HUES6 (cell line): ENCODE measurements around the gene C3.
"Not testable (repeated sequence)": the region's sequence is repeated elsewhere in the genome, so short reads cannot be mapped to it uniquely, and the experiment has no call there.

Source experiments
- H3K27ac ChIP-seq: 2 replicates; pipeline ENCODE4 v1.7.0; 2013; ENCODE audit warnings: low read depth, mild to moderate bottlenecking, low read length, inconsistent platforms
- H3K27me3 ChIP-seq: 2 replicates; pipeline ENCODE4 v1.6.1; 2013; ENCODE audit warnings: low read length; ENCODE audit not compliant: control insufficient read depth, insufficient read depth
- H3K36me3 ChIP-seq: 2 replicates; pipeline ENCODE4 v1.6.1; 2013; ENCODE audit warnings: low read length; ENCODE audit not compliant: control insufficient read depth, insufficient read depth
- H3K4me1 ChIP-seq: 2 replicates; pipeline ENCODE4 v1.6.1; 2013; ENCODE audit warnings: low read length; ENCODE audit not compliant: control insufficient read depth, insufficient read depth
- H3K4me3 ChIP-seq: 2 replicates; pipeline ENCODE4 v1.5.1; 2013; ENCODE audit warnings: low read depth, low read length
- H3K9ac ChIP-seq: one replicate; pipeline ENCODE4 v1.6.1; 2013; ENCODE audit warnings: mild to moderate bottlenecking, low read length
- H3K9me3 ChIP-seq: 2 replicates; pipeline ENCODE4 v1.6.1; 2013; ENCODE audit warnings: low read depth, low read length; ENCODE audit not compliant: control insufficient read depth, insufficient read depth

C3 gene

DNA sequence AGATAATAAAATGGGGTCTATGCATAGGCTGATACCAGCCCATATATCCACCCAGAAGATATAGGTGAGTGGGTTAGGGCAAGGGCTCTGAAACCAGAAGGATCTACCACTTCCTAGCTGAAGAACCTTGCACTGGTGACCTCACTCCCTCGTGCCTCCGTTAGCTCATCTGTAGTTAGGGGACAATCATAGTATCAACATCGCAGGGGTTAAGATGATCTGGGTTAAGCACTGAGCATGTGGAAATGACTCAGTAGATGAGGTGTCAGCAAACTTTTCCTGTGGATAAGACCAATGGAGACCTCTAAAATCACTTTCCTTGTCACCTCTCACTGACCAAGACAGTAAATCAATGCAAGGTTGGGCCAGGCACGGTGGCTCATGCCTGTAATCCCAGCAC lies 81.0 kb downstream of the C3 start:
- no peak overlapping the region for H3K27ac ChIP-seq
- no peaks in the 10 kb centered on the region for H3K36me3 ChIP-seq
- H3K27me3 ChIP-seq: no peaks in the 10 kb centered on the region
- H3K9me3 ChIP-seq: no peaks in the 10 kb centered on the region
- no peak overlapping the region for H3K4me3 ChIP-seq
- no peak overlapping the region for H3K9ac ChIP-seq
- no peaks in the 10 kb centered on the region for H3K4me1 ChIP-seq

DNA sequence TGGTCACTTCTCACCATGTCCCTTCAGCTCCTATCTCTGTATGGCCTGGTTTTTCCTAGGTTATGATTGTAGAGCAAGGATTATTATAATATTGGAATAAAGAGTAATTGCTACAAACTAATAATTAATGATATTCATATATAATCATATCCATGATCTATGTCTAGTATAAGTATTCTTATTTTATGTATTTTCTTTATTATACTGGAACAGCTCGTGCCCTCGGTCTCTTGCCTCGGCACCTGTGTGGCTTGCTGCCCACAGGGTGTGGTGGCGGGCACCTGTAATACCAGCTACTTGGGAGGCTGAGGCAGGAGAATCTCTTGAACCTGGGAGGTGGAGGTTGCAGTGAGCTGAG lies 87.0 kb downstream of the C3 start:
- H3K36me3 ChIP-seq, H3K4me3 ChIP-seq, H3K27me3 ChIP-seq, H3K9me3 ChIP-seq, H3K27ac ChIP-seq, H3K4me1 ChIP-seq, H3K9ac ChIP-seq: not testable (repeated sequence)

DNA sequence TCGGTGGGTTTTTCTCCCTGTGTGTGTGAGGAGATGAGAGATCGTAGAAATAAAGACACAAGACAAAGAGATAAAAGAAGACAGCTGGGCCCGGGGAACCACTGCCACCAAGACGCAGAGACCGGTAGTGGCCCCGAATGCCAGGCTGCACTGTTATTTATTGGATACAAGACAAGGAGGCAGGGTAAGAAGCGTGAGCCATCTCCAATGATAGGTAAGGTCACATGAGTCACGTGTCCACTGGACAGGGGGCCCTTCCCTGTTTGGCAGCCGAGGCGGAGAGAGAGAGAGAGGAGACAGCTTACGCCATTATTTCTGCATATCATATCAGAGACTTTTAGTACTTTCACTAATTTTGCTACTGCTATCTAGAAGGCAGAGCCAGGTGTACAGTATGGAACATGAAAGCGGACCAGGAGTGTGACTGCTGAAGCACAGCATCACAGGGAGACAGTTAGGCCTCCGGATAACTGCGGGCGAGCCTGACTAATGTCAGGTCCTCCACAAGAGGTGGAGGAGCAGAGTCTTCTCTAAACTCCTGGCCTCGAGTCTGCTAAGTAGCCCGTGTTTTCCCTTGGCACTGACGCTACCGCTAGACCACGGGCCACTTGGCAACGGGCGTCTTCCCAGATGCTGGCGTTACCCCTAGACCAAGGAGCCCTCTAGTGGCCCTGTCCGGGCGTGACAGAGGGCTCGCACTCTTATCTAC lies 87.5 kb downstream of the C3 start:
- not testable (repeated sequence) for H3K4me3 ChIP-seq, H3K27ac ChIP-seq, H3K9me3 ChIP-seq, H3K9ac ChIP-seq, H3K27me3 ChIP-seq, H3K4me1 ChIP-seq, H3K36me3 ChIP-seq

DNA sequence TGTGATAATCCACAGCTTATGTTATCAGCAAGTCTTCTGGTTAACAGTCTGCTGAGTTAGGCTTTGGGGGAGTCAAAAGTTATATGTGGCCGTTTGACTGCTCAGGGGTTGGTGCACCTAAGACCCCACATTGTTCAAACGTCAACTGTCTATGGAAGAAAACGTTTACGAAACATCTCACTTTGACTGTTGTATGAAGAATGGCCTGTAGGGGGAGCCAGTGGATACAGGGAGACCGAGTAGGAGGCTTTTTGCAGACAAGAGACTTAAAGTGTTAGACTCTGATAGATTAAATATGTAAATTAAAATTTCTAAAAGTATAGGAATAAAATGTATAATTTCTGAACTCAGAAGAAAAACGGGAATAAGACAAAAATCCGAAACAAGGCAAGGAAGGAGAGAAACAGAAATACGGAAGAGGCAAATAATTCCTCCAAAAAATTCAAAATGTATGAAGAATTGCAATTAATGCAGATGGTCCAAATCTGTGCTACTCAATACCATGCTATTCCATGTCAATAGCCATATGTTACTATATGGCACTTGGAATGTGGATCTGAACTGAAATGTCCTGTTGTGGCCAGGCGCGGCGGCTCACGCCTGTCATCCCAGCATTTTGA lies 88.3 kb downstream of the C3 start:
- peaks cover 3% of the 10 kb centered on the region; the same call in 1 of the 2 replicates for H3K4me1 ChIP-seq
- no peak overlapping the region for H3K4me3 ChIP-seq
- H3K9ac ChIP-seq: no peak overlapping the region
- H3K27me3 ChIP-seq: peaks cover 5% of the 10 kb centered on the region; the same call in 1 of the 2 replicates
- H3K36me3 ChIP-seq: no peaks in the 10 kb centered on the region
- H3K9me3 ChIP-seq: peaks cover 7% of the 10 kb centered on the region; the same call in 1 of the 2 replicates
- no peak overlapping the region for H3K27ac ChIP-seq
